ENCODE results near the gene P2RX2.

DNA sequence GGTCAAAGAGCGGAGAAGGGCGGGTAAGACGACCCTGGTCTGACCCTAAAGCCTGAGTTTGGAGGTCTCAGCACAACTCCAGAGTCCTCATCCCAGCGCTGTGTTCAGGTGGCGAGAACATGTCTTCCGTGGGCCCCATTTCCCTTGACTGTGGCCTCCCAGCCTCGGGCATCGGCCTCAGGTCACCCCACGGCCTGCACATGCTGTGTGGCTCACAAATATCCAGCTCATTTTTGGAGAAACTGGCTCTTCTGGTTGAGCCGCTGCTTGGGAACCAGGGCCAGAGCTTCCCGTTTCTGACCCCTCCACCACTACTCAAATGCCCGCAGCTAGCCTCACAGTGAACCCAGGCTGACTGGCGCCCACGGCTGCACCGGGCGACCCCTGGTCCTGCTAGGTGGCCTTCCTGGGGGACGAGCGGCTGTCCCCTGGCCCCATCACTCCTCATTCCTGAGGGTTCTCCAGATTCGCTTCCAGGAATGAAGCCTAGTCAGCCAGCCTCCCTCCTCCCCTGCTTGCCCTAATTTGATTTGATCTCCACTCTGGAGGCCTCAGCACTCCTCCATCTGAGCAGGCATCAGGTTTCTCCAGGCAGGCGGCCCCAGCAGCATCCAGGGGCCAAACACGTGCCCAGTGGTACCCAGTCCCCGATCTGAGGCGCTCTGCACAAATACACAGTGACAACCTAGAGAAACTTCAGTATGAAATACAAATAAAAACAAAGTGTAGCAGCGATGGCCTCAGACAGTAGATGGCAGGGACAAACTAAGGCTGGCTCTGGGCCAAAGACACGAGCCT lies 4.7 kb downstream of the P2RX2 start:
- TF ChIP-seq POLR2A (IDR thresholded peaks at IDR 0.05; ENCODE audit: low read depth, low read length) (no peak), TAF1 (IDR thresholded peaks at IDR 0.05; ENCODE audit: low read depth, low read length) (no peak), POLR2AphosphoS5 (IDR thresholded peaks at IDR 0.05; ENCODE audit: low read depth, low read length) (no peak), PAX5 (IDR thresholded peaks at IDR 0.05; ENCODE audit: insufficient read depth, low read length, severe bottlenecking) (no peak), SPI1 (IDR thresholded peaks at IDR 0.05; ENCODE audit: low read depth, low read length) (no peak)

All from GM12891 (cell line).